Muscle of leg (tissue), 11 donors: Measurements from ENCODE around the gene CD79A. TPM values are rescaled to one million over a fixed set of nuclear protein-coding genes. Genes with fewer than 3 reads are reported as not detected.

ENCODE experiments used
- DNase-seq: peaks from one replicate; pipeline ENCODE4 v3.0.0; 2013
- H3K27ac ChIP-seq: one replicate; pipeline ENCODE4 v1.5.1; 2013; ENCODE audit warnings: mild to moderate bottlenecking, low read length, control low read depth
- H3K27me3 ChIP-seq: one replicate; pipeline ENCODE4 v1.6.1; 2013; ENCODE audit warnings: low read length; ENCODE audit not compliant: control insufficient read depth, insufficient read depth
- H3K36me3 ChIP-seq: one replicate; pipeline ENCODE4 v1.6.1; 2013; ENCODE audit warnings: low read length; ENCODE audit not compliant: control insufficient read depth, insufficient read depth
- H3K4me1 ChIP-seq: one replicate; pipeline ENCODE4 v1.6.1; 2013; ENCODE audit warnings: low read length; ENCODE audit not compliant: control insufficient read depth, insufficient read depth
- H3K4me3 ChIP-seq: one replicate; pipeline ENCODE4 v1.5.1; 2013; ENCODE audit warnings: low read length, control low read depth
- H3K9me3 ChIP-seq: replicated peaks from 2 replicates; pipeline ENCODE4 v1.6.1; 2013; ENCODE audit warnings: low read depth, low read length; ENCODE audit not compliant: control insufficient read depth
- WGBS: methylation state at CpG from one replicate; pipeline ENCODE4 v1.1.5; 2013; ENCODE audit warnings: missing lambda C conversion rate; ENCODE audit not compliant: insufficient coverage; 5-methylcytosine and 5-hydroxymethylcytosine counted together
- polyA plus RNA-seq, 8 donors: library from polyadenylated mRNA; unstranded; fragments of 120-200 nt; gene quantifications; one replicate each; pipeline versions ENCODE4 v1.2.1 to v1.2.3, GENCODE V29; 2013; ENCODE audit warnings: inconsistent platforms in 1 of 8, low replicate concordance in 1 of 8; ENCODE audit not compliant: insufficient read length in 8 of 8, insufficient read depth in 1 of 8
- total RNA-seq: library from RNA; stranded (reverse); fragments of 120-200 nt; gene quantifications from one replicate; pipeline ENCODE4 v1.2.4, GENCODE V29; 2013

Gene CD79A
- total and polyA plus RNA-seq, 9 donors = 0.49 to 1.8 (median 0.88) TPM

DNA sequence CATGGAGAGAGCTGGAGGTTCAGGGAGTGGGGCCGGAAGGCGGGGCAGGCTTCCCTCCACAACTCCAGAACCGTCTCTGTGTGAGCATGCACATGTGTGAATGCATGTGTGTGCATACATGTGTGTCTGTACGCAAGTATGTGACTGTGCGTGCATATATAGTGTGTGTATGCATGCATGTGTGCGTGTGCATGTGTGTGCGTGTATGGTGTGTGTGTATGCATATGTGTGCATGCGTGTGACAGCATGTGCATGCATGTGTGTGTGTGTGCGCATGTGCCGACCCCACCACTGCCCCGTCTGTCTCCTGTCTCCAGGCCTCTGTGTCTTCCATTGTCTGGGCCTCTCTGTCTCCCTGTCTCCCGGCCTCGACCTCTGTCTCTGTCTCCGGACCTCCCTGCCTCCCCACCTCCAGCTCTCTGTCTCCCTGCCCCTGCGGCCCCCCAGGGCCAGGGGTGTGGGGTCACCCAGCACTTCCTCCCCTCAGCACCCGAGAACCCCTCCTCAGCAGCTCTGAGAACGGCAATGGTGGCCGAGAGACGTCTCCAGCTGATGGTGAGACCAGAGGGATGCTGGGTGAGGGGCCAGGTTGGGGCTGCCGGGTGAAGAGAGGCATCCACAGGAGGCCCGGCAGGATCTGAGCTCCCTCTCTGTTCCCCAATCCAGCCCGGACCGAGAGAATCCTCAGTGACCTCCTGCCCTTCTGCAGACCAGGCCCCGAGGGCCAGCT, 28.4 kb downstream of the CD79A start:
- Histone ChIP-seq H3K27me3 (peaks cover 14% of the 10 kb centered on the region), H3K4me3 (no peak overlapping the region), H3K36me3 (peaks cover 64% of the 10 kb centered on the region), H3K9me3 (no peaks in the 10 kb centered on the region), H3K27ac (no peak overlapping the region), H3K4me1 (no peaks in the 10 kb centered on the region)
- DNase-seq = no peak
- 82% methylated on average over 14 of the region's 24 CpGs for WGBS

- 44% methylated on average over 5 of the region's 9 CpGs for whole genome bisulfite sequencing
- H3K27me3 ChIP-seq = peaks cover 22% of the 10 kb centered on the region
- no peak overlapping the region for H3K27ac ChIP-seq
- no peaks in the 10 kb centered on the region for H3K4me1 ChIP-seq
- no peak for DNase-seq
- H3K4me3 ChIP-seq = no peak overlapping the region
- no peaks in the 10 kb centered on the region for H3K9me3 ChIP-seq
- peaks cover 62% of the 10 kb centered on the region for H3K36me3 ChIP-seq
Observed at GRCh38 chr19:41906271-41906670, 29.2 kb downstream of the CD79A start.

DNA sequence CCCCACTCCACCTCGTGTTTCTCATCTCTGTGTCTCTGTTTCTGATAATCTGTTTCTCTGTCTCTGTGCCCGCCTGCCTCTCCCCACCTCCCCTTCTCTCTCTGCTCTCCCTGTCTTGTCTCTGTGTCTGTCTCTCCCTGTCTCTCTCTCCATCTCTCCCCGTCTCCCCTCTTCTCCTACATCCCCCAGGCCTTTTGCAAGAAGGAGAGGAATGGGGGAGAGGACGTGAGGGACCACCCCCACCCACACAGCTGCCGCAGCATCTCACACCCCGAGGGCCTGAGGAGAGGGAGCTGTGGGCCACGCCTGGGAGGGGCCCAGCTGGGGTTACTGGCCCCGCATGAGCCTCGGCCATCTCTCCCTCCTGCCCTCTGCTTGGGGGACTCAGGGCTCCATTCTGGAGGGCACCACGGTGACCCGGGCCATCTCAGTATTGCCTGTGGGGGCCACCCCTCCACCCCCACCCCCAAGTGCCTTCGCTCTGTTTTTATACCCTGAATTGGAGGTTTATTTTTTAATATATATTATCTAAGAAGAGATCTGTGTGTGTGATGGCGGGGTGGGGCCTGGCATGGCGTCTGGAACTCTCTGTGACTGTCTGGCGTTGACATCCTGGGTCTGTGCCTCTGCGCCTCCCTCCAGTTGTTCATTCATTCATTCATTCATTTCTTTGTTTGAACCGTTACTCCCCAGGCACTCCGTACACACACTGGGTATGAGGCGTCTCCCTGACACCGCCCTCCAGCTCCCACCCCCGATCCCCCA, 30.0 kb downstream of the CD79A start:
- Histone ChIP-seq H3K36me3 (peaks cover 54% of the 10 kb centered on the region), H3K4me1 (no peaks in the 10 kb centered on the region), H3K4me3 (no peak overlapping the region), H3K27ac (no peak overlapping the region), H3K27me3 (peaks cover 31% of the 10 kb centered on the region), H3K9me3 (no peaks in the 10 kb centered on the region)
- WGBS = 29% methylated on average over 4 of the region's 21 CpGs
- DNase-seq = no peak

DNA sequence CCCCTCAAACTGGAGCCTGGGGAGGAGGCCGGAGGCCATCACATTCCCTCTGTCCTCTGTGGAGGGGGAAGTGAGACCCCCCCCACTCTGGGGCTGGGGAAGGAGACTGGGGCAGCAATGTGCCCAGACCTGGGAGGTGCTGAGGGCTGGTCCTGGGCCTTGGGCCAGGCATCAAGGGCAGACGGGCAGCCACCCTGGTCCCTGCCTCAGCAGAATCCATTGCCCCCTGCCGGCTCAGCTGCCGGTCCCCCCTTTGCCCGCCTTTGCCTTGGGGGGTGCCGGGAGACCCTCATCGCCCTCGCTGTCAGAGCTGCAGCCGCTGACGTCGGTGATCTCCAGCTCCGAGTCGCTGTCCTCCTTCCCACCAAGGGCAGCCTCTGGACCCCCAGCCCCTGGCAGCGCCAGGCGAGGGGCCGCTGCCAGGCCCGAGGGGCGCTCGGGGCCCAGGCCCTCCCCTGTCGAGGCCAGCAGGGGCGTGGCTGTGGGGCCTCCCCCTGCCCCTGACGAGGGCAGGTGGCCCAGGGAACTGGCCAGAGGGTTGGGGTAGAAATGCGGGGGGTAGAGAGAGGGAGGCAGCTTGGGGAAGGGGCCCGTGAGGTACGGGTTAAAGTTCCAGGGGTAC, 31.0 kb downstream of the CD79A start:
- Histone ChIP-seq H3K27ac (no peak overlapping the region), H3K4me1 (no peaks in the 10 kb centered on the region), H3K9me3 (no peaks in the 10 kb centered on the region), H3K27me3 (peaks cover 40% of the 10 kb centered on the region), H3K36me3 (peaks cover 44% of the 10 kb centered on the region), H3K4me3 (no peak overlapping the region)
- no peak for DNase-seq
- 79% methylated on average over 24 of the region's 25 CpGs for WGBS

- Histone ChIP-seq H3K27ac (no peak overlapping the region), H3K36me3 (peaks cover 36% of the 10 kb centered on the region), H3K4me3 (no peak overlapping the region), H3K9me3 (no peaks in the 10 kb centered on the region), H3K27me3 (peaks cover 48% of the 10 kb centered on the region), H3K4me1 (no peaks in the 10 kb centered on the region)
- 76% methylated on average over 8 of the region's 11 CpGs for WGBS
- DNase-seq = no peak
Observed at GRCh38 chr19:41908724-41909464, 31.8 kb downstream of the CD79A start.

DNA sequence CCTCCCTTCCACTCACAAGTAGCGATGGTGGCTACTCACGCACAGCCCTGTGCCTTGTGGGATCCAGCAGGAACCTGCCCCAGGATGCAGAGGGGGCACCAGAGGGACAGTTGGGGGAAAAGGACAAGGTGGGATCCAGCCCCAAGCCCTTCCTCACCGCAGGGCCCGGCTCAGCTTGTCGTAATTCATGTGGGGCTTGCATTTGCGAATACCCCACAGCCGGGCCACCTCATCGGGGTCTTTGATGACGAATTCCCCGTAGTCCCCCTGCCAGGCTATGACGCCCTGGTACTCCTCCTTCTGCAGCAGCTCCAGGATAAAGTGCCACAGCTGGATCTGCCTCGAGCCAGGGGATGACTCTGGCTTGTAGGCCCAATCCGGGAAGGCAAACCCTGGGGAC, 32.6 kb downstream of the CD79A start:
- no peaks in the 10 kb centered on the region for H3K9me3 ChIP-seq
- no peak overlapping the region for H3K27ac ChIP-seq
- no peak overlapping the region for H3K4me3 ChIP-seq
- H3K36me3 ChIP-seq = peaks cover 28% of the 10 kb centered on the region
- 38% methylated on average over 9 of the region's 13 CpGs for WGBS
- peaks cover 56% of the 10 kb centered on the region for H3K27me3 ChIP-seq
- H3K4me1 ChIP-seq = no peaks in the 10 kb centered on the region
- no peak for DNase-seq

GRCh38 chr19:41910240-41910991, 33.3 kb downstream of the CD79A start:
- Histone ChIP-seq H3K27ac (no peak overlapping the region), H3K36me3 (peaks cover 20% of the 10 kb centered on the region), H3K27me3 (peaks cover 63% of the 10 kb centered on the region), H3K4me1 (no peaks in the 10 kb centered on the region), H3K9me3 (no peaks in the 10 kb centered on the region), H3K4me3 (no peak overlapping the region)
- no peak for DNase-seq
- 73% methylated on average over 12 of the region's 12 CpGs for WGBS

DNA sequence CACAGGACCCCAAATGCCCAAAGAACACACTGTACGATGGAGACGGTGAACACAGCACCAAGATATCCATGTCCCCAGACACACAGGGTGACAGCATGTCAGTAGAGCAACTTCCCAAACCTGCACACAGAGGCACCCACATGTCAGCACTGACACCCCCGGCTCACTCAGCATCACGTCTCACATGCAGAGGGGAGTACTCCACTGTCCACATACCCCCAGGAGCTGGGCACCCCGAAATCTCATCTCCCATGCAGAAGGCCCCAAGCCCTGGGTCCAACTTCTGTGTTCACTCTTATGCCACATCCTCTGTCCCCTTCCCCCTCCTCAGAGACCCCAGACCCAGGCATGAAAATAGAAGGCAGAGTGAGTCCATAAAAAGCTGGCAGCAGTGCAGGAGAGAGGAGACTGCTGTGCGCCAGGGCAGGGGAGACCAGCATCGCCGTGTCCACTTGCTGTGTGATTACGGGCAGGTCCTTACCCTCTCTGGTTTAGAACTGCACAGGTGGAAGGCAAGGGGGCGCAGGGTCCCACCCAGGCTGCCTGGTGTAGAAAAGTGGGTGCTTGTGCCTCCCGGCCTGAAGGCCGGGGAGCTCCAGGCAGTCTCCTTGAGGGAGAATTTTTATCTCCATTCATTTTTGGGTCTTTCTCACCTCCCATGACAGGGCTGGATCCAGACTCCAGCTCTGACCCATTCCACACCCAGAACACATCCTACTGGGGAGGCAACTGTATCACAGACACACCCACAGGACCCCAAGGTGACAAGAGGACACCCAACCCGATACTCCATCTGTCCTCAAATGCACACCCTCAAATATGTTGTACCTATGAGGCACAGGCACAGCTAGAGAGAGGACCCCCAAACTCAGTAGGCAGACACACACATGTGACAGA, 34.2 kb downstream of the CD79A start:
- peaks cover 71% of the 10 kb centered on the region for H3K27me3 ChIP-seq
- no peak overlapping the region for H3K27ac ChIP-seq
- 64% methylated on average over 6 of the region's 13 CpGs for WGBS
- no peaks in the 10 kb centered on the region for H3K4me1 ChIP-seq
- DNase-seq = no peak
- no peaks in the 10 kb centered on the region for H3K9me3 ChIP-seq
- peaks cover 12% of the 10 kb centered on the region for H3K36me3 ChIP-seq
- no peak overlapping the region for H3K4me3 ChIP-seq
